ENCODE measurements around the gene MDFIC.
A peak's percentile ranks its signal among the peaks of the same experiment; 100 is the strongest.

Gene MDFIC

GRCh38 chr7:114957444-114957843 lies 35.5 kb downstream of the MDFIC start:
- peak; percentile 65 for DNase-seq

GRCh38 chr7:114959931-114960330 lies 38.0 kb downstream of the MDFIC start:
- no peak for DNase-seq

GRCh38 chr7:114962441-114962840 lies 40.5 kb downstream of the MDFIC start:
- DNase-seq = no peak

DNA sequence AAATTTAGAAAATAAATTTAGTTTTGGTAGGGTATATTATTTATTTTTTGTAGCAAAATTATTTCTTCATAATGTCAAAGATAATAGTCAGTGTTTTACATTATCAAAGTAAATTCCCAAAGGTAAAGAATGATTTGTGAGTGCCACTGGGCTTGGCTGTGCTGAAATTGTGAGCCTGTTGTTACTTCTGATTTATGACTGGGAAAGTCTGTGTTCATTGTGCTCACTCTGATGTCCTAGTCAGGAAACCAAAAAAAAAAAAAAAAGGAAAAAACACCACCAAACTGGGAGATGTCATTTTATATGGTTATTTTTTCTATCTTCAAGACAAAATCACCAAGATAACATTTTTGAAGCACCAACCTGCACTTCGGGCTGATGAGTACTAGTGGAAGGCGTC lies 44.3 kb downstream of the MDFIC start:
- DNase-seq = no peak

DNA sequence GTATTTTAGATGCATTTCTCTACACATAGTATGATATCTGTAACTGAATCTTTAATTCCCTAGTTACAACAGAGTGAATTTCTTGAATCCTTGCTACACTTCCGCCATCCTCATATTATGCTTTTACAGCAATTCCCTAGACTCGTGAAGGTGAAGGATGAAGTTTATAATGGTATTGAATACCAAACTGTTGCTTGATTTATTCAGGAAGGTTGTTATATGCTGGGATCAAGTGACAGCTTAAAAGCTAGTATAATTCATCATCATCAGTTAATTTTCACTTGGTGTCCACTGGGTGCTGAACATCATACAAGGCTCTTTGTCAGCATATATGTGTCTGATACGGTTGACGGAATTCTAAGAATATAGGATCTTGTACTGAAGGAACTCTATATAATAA lies 47.2 kb downstream of the MDFIC start:
- DNase-seq = no peak

DNA sequence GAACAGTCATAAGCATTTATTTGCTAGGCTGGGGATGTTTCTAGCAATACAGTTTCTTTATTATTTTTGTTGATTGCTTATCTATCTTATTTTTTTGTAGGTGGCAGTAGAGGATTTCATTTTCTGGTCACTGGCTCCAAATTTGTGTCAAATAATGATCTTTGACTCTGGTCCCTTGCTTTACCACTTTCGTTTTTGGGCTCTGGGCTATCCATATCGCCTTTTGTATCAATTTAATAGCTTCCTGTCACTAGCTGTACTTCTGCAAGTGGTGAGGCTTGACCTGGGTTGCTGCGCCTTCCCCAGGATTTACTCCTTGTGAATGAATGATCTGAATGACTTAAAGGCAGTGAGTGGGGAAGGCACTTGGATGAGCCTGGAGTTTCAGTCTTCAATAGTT lies 48.4 kb downstream of the MDFIC start:
- DNase-seq = no peak

- DNase-seq = no peak
These were observed 48.8 kb downstream of the MDFIC start for GRCh38 chr7:114970732-114971131.

- DNase-seq = no peak
These were observed 50.7 kb downstream of the MDFIC start for GRCh38 chr7:114972567-114972966.

- DNase-seq = no peak
These were observed 51.3 kb downstream of the MDFIC start for GRCh38 chr7:114973147-114973546.

- DNase-seq = no peak
These were observed 53.5 kb downstream of the MDFIC start for GRCh38 chr7:114975401-114975800.

DNA sequence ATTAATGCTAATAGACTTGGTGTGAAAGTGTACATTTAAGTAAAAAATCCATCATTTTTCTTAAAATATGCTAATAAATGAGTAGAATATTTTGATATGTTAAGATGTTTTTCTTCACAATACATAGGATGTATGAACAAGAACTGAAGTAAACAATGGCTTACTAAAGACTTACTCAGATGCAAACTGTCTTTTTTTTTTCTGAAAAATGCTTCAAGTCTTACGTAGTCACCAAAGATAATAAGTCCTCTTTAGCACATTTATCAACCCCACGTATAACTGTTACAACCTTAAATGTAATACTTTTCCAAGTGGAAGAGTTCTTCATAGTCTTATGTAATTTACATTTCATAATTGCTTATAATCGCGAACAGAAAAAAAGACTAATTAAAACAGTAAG lies 54.8 kb downstream of the MDFIC start:
- no peak for DNase-seq

GRCh38 chr7:114977277-114977676 lies 55.4 kb downstream of the MDFIC start:
- no peak for DNase-seq

DNA sequence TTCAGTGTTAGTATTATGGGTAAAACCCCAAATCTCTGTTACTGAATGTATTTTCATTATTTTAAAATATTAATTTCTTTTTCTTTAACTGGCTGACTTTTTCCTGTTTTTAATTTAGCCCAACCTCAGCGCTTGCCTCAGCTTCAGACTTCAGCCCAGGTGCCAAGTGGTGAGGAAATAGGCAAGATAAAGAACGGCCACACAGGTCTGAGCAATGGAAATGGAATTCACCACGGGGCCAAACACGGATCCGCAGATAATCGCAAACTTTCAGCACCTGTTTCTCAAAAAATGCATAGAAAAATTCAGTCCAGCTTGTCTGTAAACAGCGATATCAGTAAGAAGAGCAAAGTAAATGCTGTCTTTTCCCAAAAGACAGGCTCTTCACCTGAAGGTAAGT lies 57.5 kb downstream of the MDFIC start:
- DNase-seq = no peak

- no peak for DNase-seq
These were observed 58.1 kb downstream of the MDFIC start for GRCh38 chr7:114979803-114980507.

- DNase-seq = peak; percentile 54
These were observed 59.4 kb downstream of the MDFIC start for GRCh38 chr7:114981323-114981722.

GRCh38 chr7:114985116-114985715 lies 63.3 kb downstream of the MDFIC start:
- no peak for DNase-seq

- no peak for DNase-seq
These were observed 64.6 kb downstream of the MDFIC start for GRCh38 chr7:114986190-114987180.

DNA sequence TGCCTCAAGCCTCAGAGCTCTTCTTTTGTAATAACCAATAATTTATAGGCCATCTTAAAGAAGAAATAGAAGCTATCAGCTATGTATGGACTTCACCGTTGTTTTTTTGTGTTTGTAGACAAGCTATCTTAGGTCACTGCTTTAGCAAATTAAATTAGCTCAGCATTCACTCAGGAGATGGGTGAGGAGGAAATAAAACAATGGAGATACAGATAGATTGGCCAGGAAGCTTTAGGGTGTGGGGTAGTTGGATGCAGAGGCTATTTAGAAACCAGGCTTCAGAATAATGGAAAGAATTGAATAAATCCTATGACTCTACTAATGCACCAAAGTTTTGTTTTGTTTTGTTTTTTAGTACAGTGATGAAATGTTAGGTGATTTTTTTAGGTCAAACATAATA lies 66.1 kb downstream of the MDFIC start:
- no peak for DNase-seq

- no peak for DNase-seq
These were observed 67.0 kb downstream of the MDFIC start for GRCh38 chr7:114988755-114989375.

DNA sequence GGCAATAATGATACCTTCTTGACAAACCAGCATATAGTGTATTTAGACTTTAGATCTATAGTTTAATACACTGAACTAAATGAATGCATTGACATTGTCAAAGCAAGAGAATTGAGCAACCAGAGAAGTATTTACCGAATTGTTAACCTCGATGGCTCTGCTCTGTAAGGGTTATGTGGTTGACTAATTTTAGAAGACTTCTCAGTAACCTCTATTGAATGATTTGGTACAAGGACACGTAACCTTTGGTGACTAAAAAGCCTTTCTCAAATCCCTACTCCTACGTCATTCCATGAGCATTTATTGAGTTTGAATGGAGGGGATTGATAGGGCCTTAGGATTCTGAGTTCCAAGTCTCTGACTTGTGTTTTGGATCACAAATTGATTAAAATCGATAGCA lies 67.6 kb downstream of the MDFIC start:
- no peak for DNase-seq

GRCh38 chr7:114997487-114998404 lies 75.9 kb downstream of the MDFIC start:
- DNase-seq = no peak

DNA sequence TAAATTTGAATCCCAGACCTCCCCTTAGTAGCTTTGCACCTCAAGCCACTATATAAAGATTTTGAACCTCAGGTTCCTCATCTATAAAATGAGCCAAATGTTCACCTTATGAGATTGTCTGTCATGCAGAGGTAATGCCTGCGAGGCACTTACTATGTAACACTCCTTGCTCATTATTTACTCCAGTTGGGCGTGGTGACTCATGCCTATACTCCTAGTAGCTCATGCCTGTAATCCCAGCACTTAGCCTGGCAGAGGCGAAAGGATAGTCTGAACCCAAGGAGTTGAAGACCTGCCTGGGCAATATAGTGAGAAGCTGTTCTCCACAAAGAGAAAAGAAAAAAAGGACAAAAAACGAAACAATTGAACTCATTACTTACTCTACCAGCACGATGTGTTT lies 82.2 kb downstream of the MDFIC start:
- no peak for DNase-seq
